Activated CD8-positive, alpha-beta memory T cell treated with anti-CD3 and anti-CD28 coated beads, Interleukin-2, amount 10 ng/mL, durations not matched to agents 7 days and 5 days (primary cell): ENCODE results near the gene NCAM2. TPM values are rescaled to one million over a fixed set of nuclear protein-coding genes. Genes with fewer than 3 reads are reported as not detected.

Source experiments
- ATAC-seq: fragments of 150-1000 bp; cut with Tn5 transposase; one replicate; pipeline ENCODE4 v1.10.0; 2021; ENCODE audit warnings: moderate library complexity
- CTCF ChIA-PET: fragments of 350-600 bp; sonication (Branson Sonifier 250); formaldehyde crosslinking; loops from one replicate; lab custom pipeline; 2021; ENCODE audit warnings: antibody characterized with exemption; lab: Charles Lee
- DNase-seq: peaks from one replicate; pipeline ENCODE4 v3.0.0-alpha.2; 2020
- H3K27ac Mint-ChIP-seq: one replicate; pipeline ENCODE4 v1.8.0; 2021; ENCODE audit warnings: mild to moderate bottlenecking, mixed read lengths
- H3K27me3 Mint-ChIP-seq: one replicate; pipeline ENCODE4 v1.8.0; 2021; ENCODE audit warnings: mixed read lengths
- H3K36me3 Mint-ChIP-seq: one replicate; pipeline ENCODE4 v1.8.0; 2021; ENCODE audit warnings: mild to moderate bottlenecking, mixed read lengths
- H3K4me1 Mint-ChIP-seq: one replicate; pipeline ENCODE4 v1.8.0; 2021; ENCODE audit warnings: mixed read lengths
- H3K4me3 Mint-ChIP-seq: one replicate; pipeline ENCODE4 v1.8.0; 2021; ENCODE audit warnings: mild to moderate bottlenecking, moderate library complexity, mixed read lengths
- H3K9me3 Mint-ChIP-seq: one replicate; pipeline ENCODE4 v1.8.0; 2022; ENCODE audit warnings: low read depth, mixed read lengths
- total RNA-seq, 2 experiments: library from RNA; stranded (reverse); gene quantifications; one replicate each; pipeline ENCODE4 v1.2.3, GENCODE V29; 2021

Gene NCAM2
- total RNA-seq, 2 experiments from 2014 or later: not detected

GRCh38 chr21:21468003-21468402 lies 469.8 kb downstream of the NCAM2 start:
- Mint-ChIP-seq H3K4me3 (no peak overlapping the region), H3K27me3 (no peaks in the 10 kb centered on the region), H3K9me3 (peaks cover 6% of the 10 kb centered on the region), H3K36me3 (no peaks in the 10 kb centered on the region), H3K27ac (no peak overlapping the region), H3K4me1 (no peaks in the 10 kb centered on the region)
- CTCF ChIA-PET: no interaction called here
- no peak for DNase-seq
- no peak for ATAC-seq

DNA sequence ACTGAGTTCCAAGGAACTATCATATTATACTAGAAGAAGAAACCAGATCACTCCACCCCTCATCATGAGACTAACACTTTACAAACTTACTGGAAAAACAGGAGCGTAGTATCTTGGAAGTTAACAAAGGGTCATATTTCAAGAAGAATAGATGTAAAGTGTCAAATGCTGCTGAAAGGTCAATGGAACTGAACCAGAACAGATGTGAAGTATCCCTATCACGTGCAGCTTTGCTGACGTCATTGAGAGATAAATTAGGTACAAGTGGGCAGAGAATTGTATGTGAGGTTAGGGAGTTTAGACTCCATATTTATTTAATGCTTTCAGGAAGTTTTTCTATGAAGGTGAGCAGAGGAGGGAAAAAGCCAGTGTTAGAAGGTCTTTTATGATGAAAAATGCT lies 483.0 kb downstream of the NCAM2 start:
- Mint-ChIP-seq H3K4me1 (no peaks in the 10 kb centered on the region), H3K9me3 (peaks cover 6% of the 10 kb centered on the region), H3K27ac (no peak overlapping the region), H3K36me3 (no peaks in the 10 kb centered on the region), H3K27me3 (no peaks in the 10 kb centered on the region), H3K4me3 (no peak overlapping the region)
- no peak for ATAC-seq
- no peak for DNase-seq
- CTCF ChIA-PET: no interaction called here

GRCh38 chr21:21508859-21509258 lies 510.6 kb downstream of the NCAM2 start:
- H3K9me3 Mint-ChIP-seq: peaks cover 8% of the 10 kb centered on the region
- CTCF ChIA-PET: no interaction called here
- no peak overlapping the region for H3K27ac Mint-ChIP-seq
- H3K36me3 Mint-ChIP-seq: no peaks in the 10 kb centered on the region
- ATAC-seq: no peak
- DNase-seq: no peak
- H3K4me1 Mint-ChIP-seq: no peaks in the 10 kb centered on the region
- no peak overlapping the region for H3K4me3 Mint-ChIP-seq
- H3K27me3 Mint-ChIP-seq: no peaks in the 10 kb centered on the region

GRCh38 chr21:21530680-21531079 lies 532.5 kb downstream of the NCAM2 start:
- DNase-seq: no peak
- H3K4me1 Mint-ChIP-seq: no peaks in the 10 kb centered on the region
- CTCF ChIA-PET: no interaction called here
- H3K4me3 Mint-ChIP-seq: no peak overlapping the region
- H3K36me3 Mint-ChIP-seq: no peaks in the 10 kb centered on the region
- ATAC-seq: no peak
- no peak overlapping the region for H3K27ac Mint-ChIP-seq
- no peaks in the 10 kb centered on the region for H3K27me3 Mint-ChIP-seq
- peaks cover 6% of the 10 kb centered on the region for H3K9me3 Mint-ChIP-seq

DNA sequence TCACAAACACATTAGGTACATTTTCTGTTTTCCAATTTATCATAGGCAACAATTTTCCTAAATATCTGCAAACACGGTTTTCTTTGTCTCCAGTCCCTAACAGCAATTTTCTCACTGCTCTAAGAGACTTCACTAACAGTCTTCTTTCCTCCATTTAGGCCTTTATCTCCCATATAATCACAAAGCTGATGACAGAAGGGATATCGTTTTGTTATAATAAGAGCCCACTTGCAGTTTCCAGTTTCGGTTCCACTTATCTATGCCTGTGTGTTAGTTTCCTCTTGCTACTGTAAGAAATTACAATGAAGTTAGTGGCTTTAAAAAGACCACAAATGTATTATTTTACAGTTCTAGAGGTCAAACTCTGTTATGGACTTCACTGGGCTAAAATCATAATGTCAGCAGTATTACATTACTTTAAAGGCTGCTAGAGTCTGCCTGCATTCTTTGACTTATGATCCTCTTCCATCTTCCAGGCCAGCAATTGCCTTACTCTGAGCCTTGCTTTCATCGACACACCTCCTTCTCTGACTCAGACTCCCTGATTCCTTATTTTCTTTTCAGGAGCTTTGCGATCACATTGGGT lies 549.3 kb downstream of the NCAM2 start:
- ATAC-seq (no peak), DNase-seq (no peak)
- H3K27me3 Mint-ChIP-seq: no peaks in the 10 kb centered on the region
- H3K27ac Mint-ChIP-seq: no peak overlapping the region
- no peaks in the 10 kb centered on the region for H3K36me3 Mint-ChIP-seq
- H3K4me1 Mint-ChIP-seq: no peaks in the 10 kb centered on the region
- CTCF ChIA-PET: no interaction called here
- peaks cover 9% of the 10 kb centered on the region for H3K9me3 Mint-ChIP-seq
- H3K4me3 Mint-ChIP-seq: no peak overlapping the region

DNA sequence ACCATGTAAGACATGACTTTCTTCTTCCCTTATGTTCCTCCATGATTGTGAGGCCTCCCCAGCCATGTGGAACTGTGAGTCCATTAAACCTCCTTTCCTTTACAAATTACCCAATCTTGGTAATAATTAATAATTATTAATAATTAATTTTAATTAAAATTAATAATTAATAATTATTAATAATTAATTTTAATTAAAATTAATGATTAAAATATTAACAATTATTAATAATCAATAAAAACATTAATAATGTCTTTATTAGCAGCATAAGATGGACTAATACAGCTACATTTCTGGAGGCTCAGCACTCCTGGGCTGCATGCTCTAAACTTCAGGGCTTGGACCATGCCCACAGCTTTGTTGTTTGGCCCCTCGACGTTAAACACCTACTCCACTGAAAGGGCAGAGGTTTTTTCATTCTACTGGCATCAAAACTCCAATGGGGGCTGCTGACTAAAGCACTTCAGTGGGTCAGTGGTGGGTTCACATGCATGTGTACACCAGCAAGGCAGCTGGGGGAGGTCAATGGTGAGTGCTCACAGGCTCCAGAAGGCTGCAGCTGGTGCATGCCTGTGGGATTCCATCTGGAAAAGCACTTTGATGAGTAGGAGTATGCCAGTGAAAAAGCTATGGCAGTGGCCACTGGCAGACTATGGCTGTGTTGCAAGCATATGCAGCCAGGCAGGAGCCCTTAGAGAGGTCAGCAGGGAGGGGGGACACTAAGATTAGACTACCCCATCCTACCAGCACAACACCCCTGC lies 561.3 kb downstream of the NCAM2 start:
- Mint-ChIP-seq H3K4me1 (no peaks in the 10 kb centered on the region), H3K4me3 (no peak overlapping the region), H3K27me3 (no peaks in the 10 kb centered on the region), H3K36me3 (no peaks in the 10 kb centered on the region), H3K27ac (no peak overlapping the region), H3K9me3 (peaks cover 19% of the 10 kb centered on the region)
- ATAC-seq (no peak), DNase-seq (no peak)
- CTCF ChIA-PET: no interaction called here
